ENCODE data around the gene MIA2. TPM values are rescaled to one million over a fixed set of nuclear protein-coding genes. Genes with fewer than 3 reads are reported as not detected.
A peak's percentile ranks its signal among the peaks of the same experiment; 100 is the strongest.

MIA2 gene
- total RNA-seq, 2 donors from 2014 or later, result 17.6 to 19.0 TPM

DNA sequence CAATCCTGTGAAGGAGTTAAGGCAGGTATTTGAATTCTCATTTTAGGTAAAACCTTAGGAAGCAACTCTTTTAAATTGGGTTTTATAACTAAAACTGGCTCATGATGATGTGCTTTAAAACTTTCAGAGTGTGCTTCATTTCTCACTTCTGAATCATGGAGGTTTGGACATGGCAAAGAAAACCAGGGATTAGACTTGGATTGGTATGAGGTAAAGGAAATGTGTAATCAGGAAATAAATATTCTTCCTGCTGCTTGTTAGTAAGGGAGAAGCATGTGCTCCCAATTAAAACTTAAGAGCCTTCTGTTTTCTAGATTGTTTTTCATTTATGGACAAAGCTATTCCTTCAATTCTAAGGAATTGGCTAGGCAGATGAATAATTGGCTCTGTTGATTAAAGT, 141.1 kb downstream of the MIA2 start:
- H3K9me3 Mint-ChIP-seq, result no peaks in the 10 kb centered on the region
- ATAC-seq, result no peak
- H3K27ac Mint-ChIP-seq, result no peak overlapping the region

GRCh38 chr14:39376667-39377403, 143.1 kb downstream of the MIA2 start:
- Mint-ChIP-seq H3K9me3 (no peaks in the 10 kb centered on the region), H3K36me3 (peaks cover 0 to 5% of the 10 kb centered on the region in 2 donors), H3K27ac (peak overlapping the region in 1 of 2 donors; percentile 48)
- ATAC-seq (peak in 1 of 2 donors; percentile 39), DNase-seq (ENCODE audit: low spot score in 2 of 2) (no peak)

More for the DNA sequence above, 141.1 kb downstream of the MIA2 start:
- DNase-seq (ENCODE audit: low spot score in 2 of 2), result no peak
- peaks cover 5 to 6% of the 10 kb centered on the region in 2 donors for H3K36me3 Mint-ChIP-seq

DNA sequence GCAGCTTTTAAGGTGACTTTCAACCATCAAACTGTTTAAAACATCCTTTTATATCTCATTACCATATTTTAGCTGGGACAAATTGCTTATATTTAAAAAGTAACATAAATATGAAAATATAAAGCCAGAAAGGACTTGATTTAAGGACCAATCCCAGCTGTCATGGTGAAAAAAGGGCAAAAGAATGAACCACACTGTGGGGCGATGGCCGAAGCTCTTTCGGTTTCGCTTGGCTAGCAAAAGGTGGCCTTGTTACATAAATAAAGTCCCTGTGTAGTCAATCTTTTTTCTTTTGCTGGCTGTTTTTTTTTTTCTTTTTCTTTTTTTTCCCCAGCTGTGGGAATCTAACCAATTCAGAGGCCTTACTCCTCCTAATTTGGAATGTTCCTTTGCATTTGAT, 147.7 kb downstream of the MIA2 start:
- no peak overlapping the region for H3K27ac Mint-ChIP-seq
- no peak for ATAC-seq
- no peaks in the 10 kb centered on the region for H3K9me3 Mint-ChIP-seq

DNA sequence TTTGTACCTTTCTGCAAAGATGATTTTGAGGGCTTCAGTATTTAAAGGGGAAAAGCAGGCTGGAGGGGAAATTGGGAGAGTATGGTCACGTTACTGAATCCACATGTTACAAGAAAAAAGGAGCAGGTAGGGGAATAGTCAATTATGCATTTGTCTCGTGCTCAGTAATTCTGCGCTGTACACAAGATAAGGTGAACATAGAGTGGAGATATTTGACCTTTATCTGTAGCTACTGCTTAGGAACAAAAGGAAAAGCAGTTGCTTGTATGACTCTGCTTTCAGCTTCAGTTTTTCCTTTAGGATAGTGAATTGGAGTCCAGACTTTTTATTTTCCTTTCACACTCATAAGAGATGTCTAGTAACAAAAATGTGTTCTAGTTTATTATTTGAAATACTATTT, 148.7 kb downstream of the MIA2 start:
- ATAC-seq (no peak), DNase-seq (ENCODE audit: low spot score in 2 of 2) (no peak)
- Mint-ChIP-seq H3K36me3 (peaks cover 0 to 9% of the 10 kb centered on the region in 2 donors), H3K27ac (no peak overlapping the region), H3K9me3 (no peaks in the 10 kb centered on the region)

More for the DNA sequence above, 147.7 kb downstream of the MIA2 start:
- peaks cover 0 to under 1% of the 10 kb centered on the region in 2 donors for H3K36me3 Mint-ChIP-seq
- no peak for DNase-seq (ENCODE audit: low spot score in 2 of 2)

DNA sequence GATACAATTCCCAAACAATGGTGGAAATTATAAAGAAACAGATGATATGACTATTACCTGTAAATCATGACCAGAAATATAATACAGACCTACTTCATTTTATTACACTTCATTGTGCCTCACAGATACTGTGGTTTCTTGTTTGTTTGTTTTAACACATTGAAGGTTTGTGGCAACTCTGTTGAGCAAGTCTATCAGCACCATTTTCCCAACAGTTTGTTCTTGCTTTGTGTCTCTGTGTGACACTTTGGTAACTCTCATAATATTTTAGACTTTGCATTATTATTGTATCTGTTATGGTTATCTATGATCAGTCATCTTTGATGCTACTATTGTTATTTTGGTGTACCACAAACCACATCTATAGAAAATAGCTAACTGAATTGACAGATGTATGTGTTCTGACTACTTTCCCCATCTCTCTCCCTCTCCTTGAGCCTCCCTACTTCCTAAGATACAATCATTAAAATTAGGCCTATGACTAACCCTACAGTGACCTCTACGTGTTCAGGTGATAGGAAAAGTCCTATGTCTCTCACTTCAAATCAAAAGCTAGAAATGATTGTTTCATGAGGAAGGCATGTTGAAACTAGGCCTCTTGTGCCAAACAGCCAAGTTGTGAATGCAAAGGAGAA, 149.4 kb downstream of the MIA2 start:
- DNase-seq (ENCODE audit: low spot score in 2 of 2), result no peak
- Mint-ChIP-seq H3K27ac (peak overlapping the region; percentile 6 to 33), H3K9me3 (no peaks in the 10 kb centered on the region), H3K36me3 (peaks cover 0 to 9% of the 10 kb centered on the region in 2 donors)
- peak; percentile 95 to 96 for ATAC-seq

- peak overlapping the region in 1 of 2 donors; percentile 33 for H3K27ac Mint-ChIP-seq
- ATAC-seq (no peak), DNase-seq (ENCODE audit: low spot score in 2 of 2) (no peak)
- no peaks in the 10 kb centered on the region for H3K9me3 Mint-ChIP-seq
- H3K36me3 Mint-ChIP-seq, result peaks cover 0 to 9% of the 10 kb centered on the region in 2 donors
Measured at GRCh38 chr14:39383741-39384140, 150.0 kb downstream of the MIA2 start.

DNA sequence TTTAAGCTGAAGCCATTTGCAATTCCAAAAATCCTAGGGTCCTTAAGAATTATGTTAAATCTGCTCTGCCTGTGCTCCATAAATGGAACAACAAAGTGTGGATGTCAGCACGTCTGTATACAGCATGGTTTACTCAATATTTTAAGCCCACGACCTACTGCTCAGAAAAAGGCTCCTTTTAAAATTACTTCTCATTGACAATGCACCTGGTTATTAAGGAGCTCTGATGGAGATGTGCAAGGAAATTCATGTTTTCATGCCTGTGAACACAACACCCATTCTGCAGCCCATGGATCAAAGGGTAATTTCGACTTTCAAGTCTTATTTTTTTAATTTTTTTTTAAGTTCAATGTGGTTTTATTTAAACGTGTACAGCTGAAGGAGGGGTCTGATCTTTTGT, 150.5 kb downstream of the MIA2 start:
- no peak for DNase-seq (ENCODE audit: low spot score in 2 of 2)
- no peak for ATAC-seq
- no peaks in the 10 kb centered on the region for H3K9me3 Mint-ChIP-seq
- H3K36me3 Mint-ChIP-seq, result peaks cover 0 to 9% of the 10 kb centered on the region in 2 donors
- H3K27ac Mint-ChIP-seq, result no peak overlapping the region

- DNase-seq (ENCODE audit: low spot score in 2 of 2) (no peak), ATAC-seq (no peak)
- H3K27ac Mint-ChIP-seq, result peak overlapping the region in 1 of 2 donors; percentile 18
- no peaks in the 10 kb centered on the region for H3K9me3 Mint-ChIP-seq
- H3K36me3 Mint-ChIP-seq, result peaks cover 0 to 10% of the 10 kb centered on the region in 2 donors
Measured at GRCh38 chr14:39393289-39393688, 159.6 kb downstream of the MIA2 start.

GRCh38 chr14:39395555-39396254, 162.0 kb downstream of the MIA2 start:
- Mint-ChIP-seq H3K9me3 (no peaks in the 10 kb centered on the region), H3K36me3 (peaks cover 0 to 10% of the 10 kb centered on the region in 2 donors), H3K27ac (peak overlapping the region; percentile 73 to 81)
- DNase-seq (ENCODE audit: low spot score in 2 of 2), result no peak
- ATAC-seq, result peak; percentile 74 to 97

DNA sequence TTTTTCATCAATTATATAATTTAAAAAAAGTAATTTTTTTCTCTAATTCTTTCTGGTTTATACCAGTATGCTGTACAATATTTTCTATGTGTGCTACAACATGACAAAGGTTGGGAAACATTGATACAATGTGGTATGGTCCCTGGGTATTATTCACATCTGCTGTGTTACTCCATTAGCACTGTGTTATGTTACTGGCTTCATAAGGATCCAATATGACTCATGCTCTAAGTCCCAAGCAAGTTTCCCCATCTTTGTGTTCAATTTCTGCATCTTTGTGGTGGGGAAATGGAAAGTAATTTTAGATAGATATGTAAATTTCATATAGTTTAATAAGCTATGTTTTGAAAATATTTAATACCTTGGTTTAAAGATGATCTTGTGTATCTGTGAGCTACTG, 162.7 kb downstream of the MIA2 start:
- DNase-seq (ENCODE audit: low spot score in 2 of 2) (no peak), ATAC-seq (peak; percentile 53)
- Mint-ChIP-seq H3K36me3 (peaks cover 0 to 10% of the 10 kb centered on the region in 2 donors), H3K27ac (no peak overlapping the region), H3K9me3 (no peaks in the 10 kb centered on the region)

GRCh38 chr14:39398382-39398781, 164.7 kb downstream of the MIA2 start:
- H3K27ac Mint-ChIP-seq, result no peak overlapping the region
- ATAC-seq, result no peak
- peaks cover 0 to 10% of the 10 kb centered on the region in 2 donors for H3K36me3 Mint-ChIP-seq
- no peak for DNase-seq (ENCODE audit: low spot score in 2 of 2)
- H3K9me3 Mint-ChIP-seq, result no peaks in the 10 kb centered on the region

GRCh38 chr14:39406560-39406959, 172.8 kb downstream of the MIA2 start:
- ATAC-seq (no peak), DNase-seq (ENCODE audit: low spot score in 2 of 2) (no peak)
- Mint-ChIP-seq H3K27ac (no peak overlapping the region), H3K36me3 (peaks cover 4 to 28% of the 10 kb centered on the region in 2 donors), H3K9me3 (peaks cover 8 to 17% of the 10 kb centered on the region in 2 donors)

- Mint-ChIP-seq H3K27ac (no peak overlapping the region), H3K9me3 (peaks cover 28 to 34% of the 10 kb centered on the region in 2 donors), H3K36me3 (peaks cover 47 to 64% of the 10 kb centered on the region in 2 donors)
- DNase-seq (ENCODE audit: low spot score in 2 of 2) (no peak), ATAC-seq (no peak)
Measured at GRCh38 chr14:39416072-39416471, 182.4 kb downstream of the MIA2 start.

DNA sequence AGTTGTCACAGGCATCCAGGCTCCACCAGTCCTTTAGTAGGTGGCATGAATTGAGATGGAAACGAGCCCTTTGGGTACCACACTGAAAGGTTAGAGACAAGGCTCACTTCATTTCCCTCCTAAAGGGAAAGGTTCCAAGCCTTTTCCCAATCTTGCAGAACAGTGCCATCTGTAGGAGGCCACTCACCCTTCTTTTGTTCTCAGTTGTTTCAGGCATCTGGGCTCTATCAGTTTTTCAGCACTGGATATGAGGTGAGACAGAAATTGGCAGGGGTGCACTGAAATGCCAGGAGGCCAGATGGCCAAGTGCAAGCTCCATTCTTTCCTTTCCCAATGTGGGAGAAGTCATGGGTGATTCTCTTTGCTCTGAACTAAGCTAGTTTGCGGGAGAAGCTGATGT, 183.3 kb downstream of the MIA2 start:
- no peak for DNase-seq (ENCODE audit: low spot score in 2 of 2)
- H3K36me3 Mint-ChIP-seq, result peaks cover 48 to 64% of the 10 kb centered on the region in 2 donors
- H3K9me3 Mint-ChIP-seq, result peaks cover 28 to 34% of the 10 kb centered on the region in 2 donors
- no peak overlapping the region for H3K27ac Mint-ChIP-seq
- ATAC-seq, result no peak

GRCh38 chr14:39419272-39419671, 185.6 kb downstream of the MIA2 start:
- no peak overlapping the region for H3K27ac Mint-ChIP-seq
- ATAC-seq (no peak), DNase-seq (ENCODE audit: low spot score in 2 of 2) (no peak)
- peaks cover 31 to 43% of the 10 kb centered on the region in 2 donors for H3K36me3 Mint-ChIP-seq
- peaks cover 20 to 21% of the 10 kb centered on the region in 2 donors for H3K9me3 Mint-ChIP-seq

- DNase-seq (ENCODE audit: low spot score in 2 of 2) (no peak), ATAC-seq (no peak)
- Mint-ChIP-seq H3K36me3 (peaks cover 11 to 21% of the 10 kb centered on the region in 2 donors), H3K9me3 (peaks cover under 1% of the 10 kb centered on the region in 2 donors), H3K27ac (no peak overlapping the region)
Measured at GRCh38 chr14:39422243-39422642, 188.5 kb downstream of the MIA2 start.

GRCh38 chr14:39423793-39424192, 190.1 kb downstream of the MIA2 start:
- Mint-ChIP-seq H3K27ac (no peak overlapping the region), H3K9me3 (no peaks in the 10 kb centered on the region), H3K36me3 (peaks cover 10 to 19% of the 10 kb centered on the region in 2 donors)
- ATAC-seq (no peak), DNase-seq (ENCODE audit: low spot score in 2 of 2) (no peak)
